IPS-18a (cell line): ENCODE measurements around the gene RCAN2.
"Not testable (repeated sequence)": the region's sequence is repeated elsewhere in the genome, so short reads cannot be mapped to it uniquely, and the experiment has no call there.

ENCODE experiments used
- H3K27ac ChIP-seq: one replicate; pipeline ENCODE4 v1.5.1; 2013; ENCODE audit warnings: low read length
- H3K27me3 ChIP-seq: one replicate; pipeline ENCODE4 v1.6.1; 2013; ENCODE audit warnings: mild to moderate bottlenecking, low read length; ENCODE audit not compliant: control insufficient read depth, insufficient read depth
- H3K36me3 ChIP-seq: one replicate; pipeline ENCODE4 v1.6.1; 2013; ENCODE audit warnings: low read depth, low read length; ENCODE audit not compliant: control insufficient read depth
- H3K4me1 ChIP-seq: one replicate; pipeline ENCODE4 v1.6.1; 2013; ENCODE audit warnings: low read depth, low read length; ENCODE audit not compliant: control insufficient read depth
- H3K4me3 ChIP-seq: one replicate; pipeline ENCODE4 v1.5.1; 2013; ENCODE audit warnings: low read length
- H3K9ac ChIP-seq: one replicate; pipeline ENCODE4 v1.6.1; 2013; ENCODE audit warnings: mild to moderate bottlenecking, low read length, moderate library complexity
- H3K9me3 ChIP-seq: one replicate; pipeline ENCODE4 v1.6.1; 2013; ENCODE audit warnings: low read depth, low read length; ENCODE audit not compliant: control insufficient read depth

RCAN2 gene

DNA sequence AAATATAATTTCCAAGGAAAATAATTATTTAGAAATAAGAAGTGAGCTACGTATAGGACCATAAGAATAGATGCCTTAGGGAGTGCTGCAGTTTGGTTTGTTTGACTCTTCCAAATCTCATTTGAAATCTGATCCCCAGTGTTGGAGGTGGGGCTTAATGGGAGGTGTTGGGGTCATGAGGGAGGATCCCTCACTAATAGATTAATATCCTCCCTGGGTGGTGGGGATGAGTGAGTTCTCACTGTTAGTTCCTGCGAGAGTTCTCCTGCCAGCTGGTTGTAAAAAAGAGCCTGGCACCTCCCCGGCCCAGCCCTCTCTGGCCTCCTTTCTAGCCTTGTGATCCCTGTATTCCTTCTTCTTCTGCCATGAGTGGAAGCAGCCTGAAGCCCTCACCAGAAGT lies 69.3 kb downstream of the RCAN2 start:
- H3K4me3 ChIP-seq: no peak overlapping the region
- H3K9ac ChIP-seq: no peak overlapping the region
- H3K36me3 ChIP-seq: no peaks in the 10 kb centered on the region
- H3K27ac ChIP-seq: no peak overlapping the region
- H3K4me1 ChIP-seq: no peaks in the 10 kb centered on the region
- no peaks in the 10 kb centered on the region for H3K27me3 ChIP-seq
- H3K9me3 ChIP-seq: no peaks in the 10 kb centered on the region

DNA sequence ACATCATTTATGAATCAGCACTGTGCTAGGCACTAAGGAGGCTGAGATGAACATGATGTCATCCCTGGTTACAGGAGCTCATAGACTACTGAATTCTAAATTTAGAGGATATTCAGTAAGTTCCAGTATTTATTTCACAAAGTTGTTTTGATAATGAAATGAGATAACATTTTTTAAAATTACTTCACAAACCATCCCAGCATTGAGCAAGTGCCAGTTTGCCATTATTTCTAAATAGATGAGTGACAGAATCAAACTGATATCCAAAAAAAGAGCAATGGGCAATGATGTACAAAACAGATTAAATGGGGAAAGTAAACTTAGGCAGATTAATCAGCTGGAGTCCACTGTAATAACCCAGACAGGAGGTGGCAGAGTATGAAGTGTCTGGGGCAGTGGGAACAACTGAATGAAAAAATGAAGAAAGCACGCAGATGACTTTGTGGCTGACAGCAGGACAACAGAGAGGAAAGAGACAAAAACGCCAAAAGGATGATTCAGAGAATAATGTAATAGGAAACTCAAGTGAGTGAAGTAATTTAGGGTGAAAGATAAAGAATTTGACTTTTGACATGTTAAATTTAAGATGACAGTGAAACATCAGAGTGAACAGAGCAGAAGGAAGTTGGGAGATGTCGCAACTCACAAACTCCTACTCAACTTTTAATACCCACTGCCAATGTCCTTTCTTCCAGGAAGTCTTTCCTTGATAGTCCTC lies 70.2 kb downstream of the RCAN2 start:
- no peak overlapping the region for H3K4me3 ChIP-seq
- H3K9me3 ChIP-seq: no peaks in the 10 kb centered on the region
- H3K27me3 ChIP-seq: no peaks in the 10 kb centered on the region
- H3K27ac ChIP-seq: no peak overlapping the region
- H3K36me3 ChIP-seq: no peaks in the 10 kb centered on the region
- H3K9ac ChIP-seq: no peak overlapping the region
- H3K4me1 ChIP-seq: no peaks in the 10 kb centered on the region

DNA sequence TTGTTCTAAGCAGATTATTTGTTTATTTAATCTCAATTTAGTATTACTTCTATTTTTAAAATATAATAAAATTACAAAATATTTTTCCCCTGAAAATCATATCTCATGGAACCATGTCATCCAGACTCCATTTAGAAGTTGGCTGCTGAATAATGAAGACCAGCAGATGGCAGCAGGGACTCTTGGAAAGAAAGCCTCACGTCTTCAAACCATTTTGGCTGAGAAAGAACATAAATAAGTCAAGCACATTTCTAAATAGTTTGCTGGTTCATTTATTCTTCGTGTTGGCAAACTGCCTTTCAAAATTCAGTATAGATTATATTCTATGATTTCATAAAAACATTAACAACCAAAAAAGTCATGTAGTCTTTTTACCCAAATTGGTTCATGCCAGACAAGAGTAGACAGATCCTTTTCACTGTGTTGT lies 71.7 kb downstream of the RCAN2 start:
- Histone ChIP-seq H3K4me3 (no peak overlapping the region), H3K27me3 (no peaks in the 10 kb centered on the region), H3K9me3 (no peaks in the 10 kb centered on the region), H3K36me3 (no peaks in the 10 kb centered on the region), H3K9ac (no peak overlapping the region), H3K4me1 (no peaks in the 10 kb centered on the region), H3K27ac (no peak overlapping the region)

DNA sequence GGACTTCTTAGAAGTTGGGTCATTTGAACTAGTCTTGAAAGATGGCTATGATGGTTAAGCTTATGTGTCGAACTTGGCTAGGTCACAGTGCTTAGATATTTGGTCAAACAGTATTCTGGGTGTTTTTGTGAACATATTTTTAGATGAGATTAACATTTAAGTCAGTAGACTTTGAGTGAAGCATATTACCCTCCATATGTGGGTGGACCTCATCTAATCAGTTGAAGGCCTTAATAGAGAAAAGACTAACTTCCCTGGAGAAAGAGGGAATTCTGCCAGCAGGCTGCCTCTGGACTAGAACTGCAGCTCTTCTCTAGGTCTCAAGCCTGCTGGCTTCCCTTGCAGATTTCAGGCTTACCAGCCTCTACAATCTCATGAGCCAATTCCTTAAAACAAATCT lies 76.9 kb downstream of the RCAN2 start:
- Histone ChIP-seq H3K27me3 (no peaks in the 10 kb centered on the region), H3K27ac (no peak overlapping the region), H3K4me1 (no peaks in the 10 kb centered on the region), H3K9ac (no peak overlapping the region), H3K36me3 (no peaks in the 10 kb centered on the region), H3K4me3 (no peak overlapping the region), H3K9me3 (no peaks in the 10 kb centered on the region)

DNA sequence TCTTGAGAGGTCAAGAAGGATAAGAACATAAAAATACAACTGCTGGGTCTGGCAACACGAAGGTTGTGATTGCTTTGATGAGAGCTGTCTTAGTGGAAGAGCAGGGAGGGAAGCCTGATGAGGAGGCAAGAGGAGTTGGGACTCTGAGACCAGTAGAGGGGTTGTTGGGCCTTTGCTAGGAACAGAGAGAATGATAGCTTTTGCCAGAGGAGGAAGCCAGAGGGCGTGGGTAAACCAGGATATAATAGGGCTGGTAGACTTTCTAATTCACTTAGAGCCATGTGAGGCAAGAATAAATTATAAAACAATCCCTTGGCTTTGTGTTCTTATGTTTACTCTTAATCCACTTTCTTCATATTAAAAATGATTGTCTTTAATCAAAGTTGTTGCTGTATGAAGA lies 78.6 kb downstream of the RCAN2 start:
- Histone ChIP-seq H3K9ac (no peak overlapping the region), H3K4me3 (no peak overlapping the region), H3K27ac (no peak overlapping the region), H3K4me1 (no peaks in the 10 kb centered on the region), H3K9me3 (no peaks in the 10 kb centered on the region), H3K27me3 (no peaks in the 10 kb centered on the region), H3K36me3 (no peaks in the 10 kb centered on the region)

DNA sequence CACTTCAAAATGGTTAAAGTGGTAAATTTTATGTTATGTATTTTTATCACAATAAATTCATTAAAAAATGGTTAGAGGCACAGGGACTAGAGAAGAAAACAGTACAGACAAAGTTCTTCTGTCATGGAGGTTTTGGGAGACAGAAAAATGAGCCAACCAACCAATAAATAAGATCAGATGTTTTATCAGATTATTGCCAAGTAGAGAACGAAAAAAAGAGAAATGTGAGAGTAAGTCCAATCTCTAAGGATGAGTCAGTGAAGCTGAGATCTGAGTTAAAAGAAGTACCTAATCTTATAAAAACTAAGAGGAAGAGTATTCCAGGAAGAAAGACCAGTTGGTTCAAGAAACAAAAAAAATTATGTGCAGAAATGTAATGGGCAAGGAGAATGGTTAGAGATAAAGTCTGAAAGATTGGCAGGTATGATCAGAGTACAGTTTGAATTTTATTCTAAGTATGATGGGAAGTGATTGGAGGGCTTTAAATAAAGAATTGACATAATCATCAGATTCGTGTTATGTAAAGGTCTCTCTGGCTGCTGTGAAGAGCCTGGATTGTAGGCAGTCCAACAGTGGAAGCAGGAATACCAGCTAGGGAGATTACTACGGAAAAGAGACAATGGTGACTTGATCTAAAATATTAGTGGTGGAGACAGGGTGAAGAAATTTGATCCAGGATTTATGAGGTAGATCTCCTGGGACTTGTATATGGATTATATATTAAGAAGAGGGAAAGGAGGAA lies 79.6 kb downstream of the RCAN2 start:
- Histone ChIP-seq H3K4me3 (no peak overlapping the region), H3K9ac (no peak overlapping the region), H3K4me1 (no peaks in the 10 kb centered on the region), H3K9me3 (no peaks in the 10 kb centered on the region), H3K27me3 (no peaks in the 10 kb centered on the region), H3K27ac (no peak overlapping the region), H3K36me3 (no peaks in the 10 kb centered on the region)

DNA sequence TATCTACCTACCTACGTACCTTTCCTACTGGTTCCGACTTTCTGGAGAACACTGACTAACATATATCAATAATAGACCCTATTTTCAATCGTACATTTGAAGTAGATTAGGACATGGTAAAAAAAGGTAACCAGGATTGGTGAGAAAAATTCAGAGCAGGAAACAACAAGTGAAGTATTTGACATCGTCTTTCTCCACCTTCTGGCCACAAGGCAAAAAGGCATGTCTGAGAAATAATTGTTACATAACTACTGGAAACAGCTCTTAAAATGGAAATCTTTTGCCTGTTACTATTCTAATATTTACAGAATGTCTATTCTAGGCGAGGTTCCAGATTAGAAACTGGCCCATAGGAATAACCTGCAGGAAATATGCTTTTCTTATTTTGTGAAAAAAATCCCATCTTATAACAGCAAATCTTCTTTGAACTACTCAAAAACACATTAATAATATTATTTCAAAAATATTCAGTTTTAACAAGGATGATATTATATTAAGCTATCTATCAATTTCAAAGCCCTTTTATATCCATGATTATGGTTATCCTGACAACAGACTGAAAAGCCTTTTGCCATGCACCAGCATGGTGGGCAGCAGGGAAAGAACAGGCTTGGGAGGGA lies 80.8 kb downstream of the RCAN2 start:
- Histone ChIP-seq H3K4me3 (no peak overlapping the region), H3K36me3 (no peaks in the 10 kb centered on the region), H3K9ac (no peak overlapping the region), H3K9me3 (no peaks in the 10 kb centered on the region), H3K27ac (no peak overlapping the region), H3K4me1 (no peaks in the 10 kb centered on the region), H3K27me3 (no peaks in the 10 kb centered on the region)

DNA sequence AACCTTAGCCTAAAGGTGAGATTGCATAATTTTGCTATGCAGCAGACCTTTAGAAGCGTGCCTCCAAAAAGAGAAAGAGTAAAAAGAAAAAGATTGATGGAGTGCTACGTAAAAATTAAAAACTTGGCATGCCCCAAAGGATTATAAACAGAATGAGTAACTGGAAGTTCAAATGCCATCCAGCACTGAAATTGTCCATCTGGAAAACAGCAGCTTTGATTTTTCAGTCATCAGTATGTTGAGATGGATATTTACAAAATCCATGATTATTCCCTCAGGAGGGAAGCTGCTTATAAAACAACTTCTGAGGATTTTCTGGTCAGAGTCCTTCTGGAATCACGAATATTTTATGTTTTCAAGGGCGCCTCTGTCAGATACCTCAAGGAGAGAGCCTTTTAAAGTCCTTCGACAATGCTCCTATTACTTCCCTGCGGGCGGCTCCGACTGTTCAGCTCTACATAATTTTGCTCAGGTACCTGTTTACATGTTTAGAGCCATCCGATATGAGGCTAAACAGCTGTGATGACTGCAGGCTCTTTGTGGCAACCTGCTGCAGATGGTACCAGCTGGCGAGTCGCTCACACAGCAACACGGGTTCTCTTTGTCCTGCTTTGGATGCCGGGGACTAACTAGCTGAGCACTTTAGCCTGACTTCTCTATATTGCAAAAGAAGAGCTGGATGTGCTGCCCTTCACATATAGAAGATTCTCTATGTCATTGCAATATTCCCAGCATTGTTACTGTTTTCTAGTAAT lies 83.3 kb downstream of the RCAN2 start:
- no peaks in the 10 kb centered on the region for H3K4me1 ChIP-seq
- H3K9me3 ChIP-seq: no peaks in the 10 kb centered on the region
- H3K36me3 ChIP-seq: no peaks in the 10 kb centered on the region
- H3K4me3 ChIP-seq: no peak overlapping the region
- no peak overlapping the region for H3K9ac ChIP-seq
- H3K27me3 ChIP-seq: no peaks in the 10 kb centered on the region
- H3K27ac ChIP-seq: no peak overlapping the region

DNA sequence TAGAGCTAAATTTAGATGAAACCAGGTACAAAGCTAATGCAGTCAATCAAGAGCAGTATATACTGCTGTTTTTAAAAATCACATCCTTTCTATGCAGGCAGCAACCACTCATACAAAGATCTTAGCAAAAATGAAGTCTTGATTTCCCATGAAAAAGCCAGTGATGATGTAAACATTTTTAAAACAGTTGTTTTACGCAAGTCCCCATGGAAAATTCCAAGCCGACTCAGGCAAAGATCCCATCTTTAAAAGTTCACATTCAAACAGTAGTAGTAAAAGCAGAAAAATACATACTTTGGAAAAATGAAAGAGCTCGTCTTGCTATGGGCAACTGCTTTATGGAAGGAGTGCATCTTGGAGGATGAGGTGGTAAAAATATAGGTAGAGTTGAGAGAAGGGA lies 84.0 kb downstream of the RCAN2 start:
- Histone ChIP-seq H3K9ac (no peak overlapping the region), H3K9me3 (no peaks in the 10 kb centered on the region), H3K27me3 (no peaks in the 10 kb centered on the region), H3K27ac (no peak overlapping the region), H3K4me3 (no peak overlapping the region), H3K4me1 (no peaks in the 10 kb centered on the region), H3K36me3 (no peaks in the 10 kb centered on the region)

DNA sequence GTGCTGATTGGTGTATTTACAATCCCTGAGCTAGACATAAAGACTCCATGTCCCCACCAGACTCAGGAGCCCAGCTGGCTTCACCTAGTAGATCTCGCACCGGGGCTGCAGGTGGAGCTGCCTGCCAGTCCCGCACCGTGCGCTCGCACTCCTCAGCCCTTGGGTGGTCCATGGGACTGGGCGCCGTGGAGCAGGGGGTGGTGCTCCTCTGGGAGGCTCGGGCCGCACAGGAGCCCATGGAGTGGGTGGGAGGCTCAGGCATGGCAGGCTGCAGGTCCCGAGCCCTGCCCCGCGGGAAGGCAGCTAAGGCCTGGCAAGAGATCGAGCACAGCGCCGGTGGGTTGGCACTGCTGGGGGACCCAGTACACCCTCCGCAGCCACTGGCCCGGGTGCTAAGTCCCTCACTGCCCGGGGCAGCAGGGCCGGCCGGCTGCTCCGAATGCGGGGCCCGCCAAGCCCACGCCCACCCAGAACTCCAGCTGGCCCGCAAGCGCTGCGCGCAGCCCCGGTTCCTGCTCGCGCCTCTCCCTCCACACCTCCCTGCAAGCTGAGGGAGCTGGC lies 85.5 kb downstream of the RCAN2 start:
- H3K4me1 ChIP-seq, H3K9me3 ChIP-seq, H3K9ac ChIP-seq, H3K36me3 ChIP-seq, H3K27me3 ChIP-seq, H3K27ac ChIP-seq, H3K4me3 ChIP-seq: not testable (repeated sequence)

DNA sequence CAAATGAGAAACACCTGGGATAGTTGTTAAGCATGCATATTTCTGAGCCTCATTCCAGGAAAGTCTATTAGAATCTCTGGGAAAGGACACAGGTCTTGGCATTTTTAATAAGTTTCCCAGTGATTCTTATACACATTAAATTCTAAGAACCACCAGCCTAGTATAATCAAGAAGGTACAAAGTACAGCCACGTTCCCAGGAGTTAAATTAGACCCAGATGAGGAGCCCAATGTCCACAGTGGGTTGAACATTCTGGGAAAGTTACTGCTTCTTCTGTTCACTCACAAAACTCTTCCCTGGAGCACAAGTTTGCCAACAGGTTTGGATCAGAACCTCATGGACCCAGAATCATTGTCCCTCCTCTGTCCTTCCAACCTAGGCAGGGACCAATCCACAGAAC lies 90.4 kb downstream of the RCAN2 start:
- no peaks in the 10 kb centered on the region for H3K27me3 ChIP-seq
- H3K9ac ChIP-seq: no peak overlapping the region
- H3K4me1 ChIP-seq: no peaks in the 10 kb centered on the region
- no peak overlapping the region for H3K4me3 ChIP-seq
- no peaks in the 10 kb centered on the region for H3K36me3 ChIP-seq
- H3K9me3 ChIP-seq: no peaks in the 10 kb centered on the region
- H3K27ac ChIP-seq: no peak overlapping the region
